Ureter (tissue), 1 donor: ENCODE data around the gene SLC22A4. TPM values are rescaled to one million over a fixed set of nuclear protein-coding genes. Genes with fewer than 3 reads are reported as not detected.

ENCODE experiments used
- total RNA-seq: library from RNA; stranded (reverse); gene quantifications from one replicate; pipeline ENCODE4 v1.2.4, GENCODE V29; 2023
- donor health status: DM: yes; HTN: yes; CAD: no.

Gene SLC22A4
- total RNA-seq, 1 donor from 2014 or later = 3.1 TPM

Other genes starting within 250 kb of the SLC22A4 start
- not detected for gene IL3, start 233.7 kb upstream of the SLC22A4 start, total RNA-seq
- gene CSF2, start 220.6 kb upstream of the SLC22A4 start, total RNA-seq = not detected
- gene P4HA2, start 66.5 kb upstream of the SLC22A4 start, total RNA-seq = 39.7 TPM
- 33.9 TPM for gene PDLIM4, start 36.7 kb upstream of the SLC22A4 start, total RNA-seq
- 23.2 TPM for gene SLC22A5, start 75.3 kb downstream of the SLC22A4 start, total RNA-seq
- gene IRF1, start 196.4 kb downstream of the SLC22A4 start, total RNA-seq = 40.8 TPM
- not detected for gene IL5, start 249.1 kb downstream of the SLC22A4 start, total RNA-seq